ENCODE measurements around the gene LIPG. TPM values are rescaled to one million over a fixed set of nuclear protein-coding genes. Genes with fewer than 3 reads are reported as not detected.

LIPG gene
- total RNA-seq, 1 donor from 2014 or later = 1.5 TPM

GRCh38 chr18:49625021-49625691, 63.3 kb downstream of the LIPG start:
- peaks cover 10% of the 10 kb centered on the region for H3K4me1 Mint-ChIP-seq (ENCODE audit: low read depth)
- no peak for TF ChIP-seq CTCF (IDR thresholded peaks at IDR 0.05)
- peaks cover 7% of the 10 kb centered on the region for H3K27me3 Mint-ChIP-seq (ENCODE audit: low read depth)
- DNase-seq (ENCODE audit: low spot score) = no peak
- no peaks in the 10 kb centered on the region for H3K36me3 Mint-ChIP-seq (ENCODE audit: low read depth)
- H3K9me3 Mint-ChIP-seq (ENCODE audit: low read depth) = no peaks in the 10 kb centered on the region
- H3K4me3 Mint-ChIP-seq (ENCODE audit: unreplicated experiment) = no peak overlapping the region
- no peak overlapping the region for H3K27ac Mint-ChIP-seq (ENCODE audit: unreplicated experiment)

- DNase-seq (ENCODE audit: low spot score) = no peak
- Mint-ChIP-seq H3K27ac (ENCODE audit: unreplicated experiment) (no peak overlapping the region), H3K4me3 (ENCODE audit: unreplicated experiment) (no peak overlapping the region), H3K9me3 (ENCODE audit: low read depth) (no peaks in the 10 kb centered on the region), H3K36me3 (ENCODE audit: low read depth) (no peaks in the 10 kb centered on the region), H3K4me1 (ENCODE audit: low read depth) (peaks cover 10% of the 10 kb centered on the region), H3K27me3 (ENCODE audit: low read depth) (peaks cover 9% of the 10 kb centered on the region)
- TF ChIP-seq CTCF (IDR thresholded peaks at IDR 0.05) = no peak
Measured at GRCh38 chr18:49626842-49627467, 65.1 kb downstream of the LIPG start.

- no peaks in the 10 kb centered on the region for H3K9me3 Mint-ChIP-seq (ENCODE audit: low read depth)
- H3K36me3 Mint-ChIP-seq (ENCODE audit: low read depth) = no peaks in the 10 kb centered on the region
- H3K27me3 Mint-ChIP-seq (ENCODE audit: low read depth) = peaks cover 14% of the 10 kb centered on the region
- DNase-seq (ENCODE audit: low spot score) = no peak
- no peak overlapping the region for H3K27ac Mint-ChIP-seq (ENCODE audit: unreplicated experiment)
- no peak overlapping the region for H3K4me3 Mint-ChIP-seq (ENCODE audit: unreplicated experiment)
- peaks cover 7% of the 10 kb centered on the region for H3K4me1 Mint-ChIP-seq (ENCODE audit: low read depth)
- TF ChIP-seq CTCF (IDR thresholded peaks at IDR 0.05) = no peak
Measured at GRCh38 chr18:49628119-49628518, 66.3 kb downstream of the LIPG start.

GRCh38 chr18:49628881-49629795, 67.3 kb downstream of the LIPG start:
- Mint-ChIP-seq H3K4me1 (ENCODE audit: low read depth) (peaks cover 7% of the 10 kb centered on the region), H3K36me3 (ENCODE audit: low read depth) (no peaks in the 10 kb centered on the region), H3K9me3 (ENCODE audit: low read depth) (no peaks in the 10 kb centered on the region), H3K27ac (ENCODE audit: unreplicated experiment) (no peak overlapping the region), H3K4me3 (ENCODE audit: unreplicated experiment) (no peak overlapping the region), H3K27me3 (ENCODE audit: low read depth) (peaks cover 15% of the 10 kb centered on the region)
- no peak for DNase-seq (ENCODE audit: low spot score)
- peak; percentile 46 for TF ChIP-seq CTCF (IDR thresholded peaks at IDR 0.05)

GRCh38 chr18:49630246-49630699, 68.4 kb downstream of the LIPG start:
- H3K27me3 Mint-ChIP-seq (ENCODE audit: low read depth) = peaks cover 15% of the 10 kb centered on the region
- peaks cover under 1% of the 10 kb centered on the region for H3K4me1 Mint-ChIP-seq (ENCODE audit: low read depth)
- no peak for TF ChIP-seq CTCF (IDR thresholded peaks at IDR 0.05)

More at GRCh38 chr18:49630246-49630699, 68.4 kb downstream of the LIPG start:
- Mint-ChIP-seq H3K4me3 (ENCODE audit: unreplicated experiment) (no peak overlapping the region), H3K27ac (ENCODE audit: unreplicated experiment) (no peak overlapping the region), H3K36me3 (ENCODE audit: low read depth) (no peaks in the 10 kb centered on the region), H3K9me3 (ENCODE audit: low read depth) (no peaks in the 10 kb centered on the region)
- DNase-seq (ENCODE audit: low spot score) = no peak
